Endothelial cell of umbilical vein (primary cell): ENCODE measurements around the gene SYNE3.
A peak's percentile ranks its signal among the peaks of the same experiment; 100 is the strongest.

ENCODE experiments used
- CTCF ChIP-seq, 2 donors: IDR thresholded peaks; 1 replicate in 1 of 2; 2 replicates in 1 of 2; pipeline ENCODE4 v1.5.1; 2011; ENCODE audit warnings: low read length in 2 of 2, mild to moderate bottlenecking in 2 of 2, moderate library complexity in 2 of 2, control low read depth in 1 of 2, inconsistent platforms in 1 of 2, low read depth in 1 of 2; ENCODE audit not compliant: insufficient read depth in 1 of 2; ENCODE audit errors: extremely low read depth in 1 of 2
- EZH2 ChIP-seq: IDR thresholded peaks from 2 replicates; pipeline ENCODE4 v1.6.1; 2012; ENCODE audit warnings: borderline replicate concordance, low read depth, mild to moderate bottlenecking, moderate library complexity, low read length, inconsistent platforms; ENCODE audit not compliant: severe bottlenecking
- FOS ChIP-seq: IDR thresholded peaks from 2 replicates; pipeline ENCODE4 v1.6.1; 2011; ENCODE audit warnings: mild to moderate bottlenecking, low read length, moderate library complexity, borderline replicate concordance; ENCODE audit not compliant: insufficient read depth
- JUN ChIP-seq: IDR thresholded peaks from 2 replicates; pipeline ENCODE4 v1.6.1; 2011; ENCODE audit warnings: borderline replicate concordance, low read depth; ENCODE audit not compliant: insufficient read length, insufficient read depth
- MAX ChIP-seq: IDR thresholded peaks from 2 replicates; pipeline ENCODE4 v1.6.1; 2011; ENCODE audit not compliant: insufficient read depth, insufficient read length
- MYC ChIP-seq: IDR thresholded peaks from one replicate; pipeline ENCODE4 v1.6.1; 2011; ENCODE audit warnings: mild to moderate bottlenecking, low read depth, low read length
- POLR2A ChIP-seq: IDR thresholded peaks from 2 replicates; pipeline ENCODE4 v1.6.1; 2012; ENCODE audit warnings: low read depth, mild to moderate bottlenecking, control low read depth, low read length
- POLR2AphosphoS5 ChIP-seq: IDR thresholded peaks from 2 replicates; pipeline ENCODE4 v1.6.1; 2012; ENCODE audit warnings: low read depth, mild to moderate bottlenecking, control low read depth, low read length, moderate library complexity; ENCODE audit not compliant: insufficient read depth

GRCh38 chr14:95518045-95518751 is 1.7 kb upstream of the SYNE3 start:
- peak; percentile 36 for TF ChIP-seq POLR2AphosphoS5
- TF ChIP-seq CTCF (IDR thresholded peaks at IDR 0.05; ENCODE audit: extremely low read depth in 1 of 2, insufficient read depth in 1 of 2, low read depth in 1 of 2, low read length in 2 of 2) = no peak
- TF ChIP-seq POLR2A = no peak
- peak; percentile 60 for TF ChIP-seq FOS
- TF ChIP-seq JUN = peak; percentile 45
- no peak for TF ChIP-seq MYC
- no peak for TF ChIP-seq EZH2
- TF ChIP-seq MAX = no peak
